H1 (cell line): ENCODE results near the gene UPB1. TPM values are rescaled to one million over a fixed set of nuclear protein-coding genes. Genes with fewer than 3 reads are reported as not detected.

Experiments used
- EGR1 ChIP-seq: IDR thresholded peaks from 2 replicates; pipeline ENCODE4 v1.6.1; 2011; ENCODE audit warnings: low read depth, low read length, borderline replicate concordance
- EZH2 ChIP-seq: fragments of 200-600 bp; sonication (generic); IDR thresholded peaks from 2 replicates; pipeline ENCODE4 v1.7.1; 2012; ENCODE audit warnings: low read depth, mild to moderate bottlenecking, moderate library complexity, low read length, inconsistent platforms; ENCODE audit not compliant: severe bottlenecking
- JUN ChIP-seq: IDR thresholded peaks from 2 replicates; pipeline ENCODE4 v1.6.1; 2011; ENCODE audit warnings: low read depth, mild to moderate bottlenecking, improper control_type of control experiment, low read length
- KDM4A ChIP-seq: IDR thresholded peaks from one replicate; pipeline ENCODE4 v1.7.1; 2012; ENCODE audit warnings: low read depth, mild to moderate bottlenecking, moderate library complexity, low read length, inconsistent platforms; ENCODE audit not compliant: severe bottlenecking
- POU5F1 ChIP-seq: IDR thresholded peaks from 2 replicates; pipeline ENCODE4 v1.6.1; 2011; ENCODE audit warnings: low read depth, mild to moderate bottlenecking, low read length, moderate library complexity
- polyA plus RNA-seq, 7 experiments: library from polyadenylated mRNA; depleted of rRNA in 3 of 7; stranded (reverse) in 5 of 7; unstranded in 2 of 7; fragments of >200 nt in 5 of 7; fragments of 200-250 nt in 2 of 7; gene quantifications; 1 replicate in 5 of 7; 2 replicates in 1 of 7; 4 replicates in 1 of 7; pipeline versions ENCODE4 v1.2.1 to v1.2.3, GENCODE V29; 2011 to 2013; ENCODE audit warnings: missing spikeins in 2 of 7, mixed read lengths in 2 of 7
- total RNA-seq: library from RNA; stranded (reverse); fragmentation: NEBNext Ultra II Directional; extraction: Animal tissue kit (Norgen Biotek cat#: 25700); gene quantifications from 2 replicates; pipeline ENCODE4 v1.2.1, GENCODE V29; 2021
- TF ChIP-seq, protein P1 (sequence below): fragments of 300-600 bp; sonication (generic); IDR thresholded peaks from 2 replicates; pipeline ENCODE4 v1.7.1; 2012; ENCODE audit warnings: low read length, moderate library complexity, mild to moderate bottlenecking, inconsistent platforms; ENCODE audit not compliant: insufficient replicate concordance

UPB1 gene
- total and polyA plus RNA-seq, 2 of the 8 experiments (the other 6 are each of a cell fraction or from before 2014, with no cell fraction given): 0.09 TPM; not detected in 1

- TF ChIP-seq, protein P1, sequence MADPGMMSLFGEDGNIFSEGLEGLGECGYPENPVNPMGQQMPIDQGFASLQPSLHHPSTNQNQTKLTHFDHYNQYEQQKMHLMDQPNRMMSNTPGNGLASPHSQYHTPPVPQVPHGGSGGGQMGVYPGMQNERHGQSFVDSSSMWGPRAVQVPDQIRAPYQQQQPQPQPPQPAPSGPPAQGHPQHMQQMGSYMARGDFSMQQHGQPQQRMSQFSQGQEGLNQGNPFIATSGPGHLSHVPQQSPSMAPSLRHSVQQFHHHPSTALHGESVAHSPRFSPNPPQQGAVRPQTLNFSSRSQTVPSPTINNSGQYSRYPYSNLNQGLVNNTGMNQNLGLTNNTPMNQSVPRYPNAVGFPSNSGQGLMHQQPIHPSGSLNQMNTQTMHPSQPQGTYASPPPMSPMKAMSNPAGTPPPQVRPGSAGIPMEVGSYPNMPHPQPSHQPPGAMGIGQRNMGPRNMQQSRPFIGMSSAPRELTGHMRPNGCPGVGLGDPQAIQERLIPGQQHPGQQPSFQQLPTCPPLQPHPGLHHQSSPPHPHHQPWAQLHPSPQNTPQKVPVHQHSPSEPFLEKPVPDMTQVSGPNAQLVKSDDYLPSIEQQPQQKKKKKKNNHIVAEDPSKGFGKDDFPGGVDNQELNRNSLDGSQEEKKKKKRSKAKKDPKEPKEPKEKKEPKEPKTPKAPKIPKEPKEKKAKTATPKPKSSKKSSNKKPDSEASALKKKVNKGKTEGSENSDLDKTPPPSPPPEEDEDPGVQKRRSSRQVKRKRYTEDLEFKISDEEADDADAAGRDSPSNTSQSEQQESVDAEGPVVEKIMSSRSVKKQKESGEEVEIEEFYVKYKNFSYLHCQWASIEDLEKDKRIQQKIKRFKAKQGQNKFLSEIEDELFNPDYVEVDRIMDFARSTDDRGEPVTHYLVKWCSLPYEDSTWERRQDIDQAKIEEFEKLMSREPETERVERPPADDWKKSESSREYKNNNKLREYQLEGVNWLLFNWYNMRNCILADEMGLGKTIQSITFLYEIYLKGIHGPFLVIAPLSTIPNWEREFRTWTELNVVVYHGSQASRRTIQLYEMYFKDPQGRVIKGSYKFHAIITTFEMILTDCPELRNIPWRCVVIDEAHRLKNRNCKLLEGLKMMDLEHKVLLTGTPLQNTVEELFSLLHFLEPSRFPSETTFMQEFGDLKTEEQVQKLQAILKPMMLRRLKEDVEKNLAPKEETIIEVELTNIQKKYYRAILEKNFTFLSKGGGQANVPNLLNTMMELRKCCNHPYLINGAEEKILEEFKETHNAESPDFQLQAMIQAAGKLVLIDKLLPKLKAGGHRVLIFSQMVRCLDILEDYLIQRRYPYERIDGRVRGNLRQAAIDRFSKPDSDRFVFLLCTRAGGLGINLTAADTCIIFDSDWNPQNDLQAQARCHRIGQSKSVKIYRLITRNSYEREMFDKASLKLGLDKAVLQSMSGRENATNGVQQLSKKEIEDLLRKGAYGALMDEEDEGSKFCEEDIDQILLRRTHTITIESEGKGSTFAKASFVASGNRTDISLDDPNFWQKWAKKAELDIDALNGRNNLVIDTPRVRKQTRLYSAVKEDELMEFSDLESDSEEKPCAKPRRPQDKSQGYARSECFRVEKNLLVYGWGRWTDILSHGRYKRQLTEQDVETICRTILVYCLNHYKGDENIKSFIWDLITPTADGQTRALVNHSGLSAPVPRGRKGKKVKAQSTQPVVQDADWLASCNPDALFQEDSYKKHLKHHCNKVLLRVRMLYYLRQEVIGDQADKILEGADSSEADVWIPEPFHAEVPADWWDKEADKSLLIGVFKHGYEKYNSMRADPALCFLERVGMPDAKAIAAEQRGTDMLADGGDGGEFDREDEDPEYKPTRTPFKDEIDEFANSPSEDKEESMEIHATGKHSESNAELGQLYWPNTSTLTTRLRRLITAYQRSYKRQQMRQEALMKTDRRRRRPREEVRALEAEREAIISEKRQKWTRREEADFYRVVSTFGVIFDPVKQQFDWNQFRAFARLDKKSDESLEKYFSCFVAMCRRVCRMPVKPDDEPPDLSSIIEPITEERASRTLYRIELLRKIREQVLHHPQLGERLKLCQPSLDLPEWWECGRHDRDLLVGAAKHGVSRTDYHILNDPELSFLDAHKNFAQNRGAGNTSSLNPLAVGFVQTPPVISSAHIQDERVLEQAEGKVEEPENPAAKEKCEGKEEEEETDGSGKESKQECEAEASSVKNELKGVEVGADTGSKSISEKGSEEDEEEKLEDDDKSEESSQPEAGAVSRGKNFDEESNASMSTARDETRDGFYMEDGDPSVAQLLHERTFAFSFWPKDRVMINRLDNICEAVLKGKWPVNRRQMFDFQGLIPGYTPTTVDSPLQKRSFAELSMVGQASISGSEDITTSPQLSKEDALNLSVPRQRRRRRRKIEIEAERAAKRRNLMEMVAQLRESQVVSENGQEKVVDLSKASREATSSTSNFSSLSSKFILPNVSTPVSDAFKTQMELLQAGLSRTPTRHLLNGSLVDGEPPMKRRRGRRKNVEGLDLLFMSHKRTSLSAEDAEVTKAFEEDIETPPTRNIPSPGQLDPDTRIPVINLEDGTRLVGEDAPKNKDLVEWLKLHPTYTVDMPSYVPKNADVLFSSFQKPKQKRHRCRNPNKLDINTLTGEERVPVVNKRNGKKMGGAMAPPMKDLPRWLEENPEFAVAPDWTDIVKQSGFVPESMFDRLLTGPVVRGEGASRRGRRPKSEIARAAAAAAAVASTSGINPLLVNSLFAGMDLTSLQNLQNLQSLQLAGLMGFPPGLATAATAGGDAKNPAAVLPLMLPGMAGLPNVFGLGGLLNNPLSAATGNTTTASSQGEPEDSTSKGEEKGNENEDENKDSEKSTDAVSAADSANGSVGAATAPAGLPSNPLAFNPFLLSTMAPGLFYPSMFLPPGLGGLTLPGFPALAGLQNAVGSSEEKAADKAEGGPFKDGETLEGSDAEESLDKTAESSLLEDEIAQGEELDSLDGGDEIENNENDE: no peak
- TF ChIP-seq POU5F1 (no peak), JUN (no peak), KDM4A (no peak), EGR1 (no peak), EZH2 (no peak)
Measured at GRCh38 chr22:24576778-24577177, 81.6 kb downstream of the UPB1 start (continued).
